GM10248 (cell line): Measurements from ENCODE around the gene BMP6.

Experiments
- CTCF ChIA-PET: fragments of 300-600 bp; sonication (Branson Sonifier 250); formaldehyde crosslinking; extraction: SDS; loops from one replicate; lab custom pipeline; 2021; ENCODE audit warnings: antibody characterized with exemption; lab: Yijun Ruan, JAX
- POLR2A ChIA-PET: fragments of 350-650 bp; sonication (Branson Sonifier 250); formaldehyde crosslinking; extraction: SDS; loops from one replicate; lab custom pipeline; 2020; ENCODE audit warnings: antibody characterized with exemption; lab: Yijun Ruan, JAX
- DNase-seq: peaks from one replicate; pipeline ENCODE4 v3.0.0; 2012; ENCODE audit errors: extremely low spot score
- TF ChIP-seq, protein P1 (sequence below): IDR thresholded peaks from 2 replicates; pipeline ENCODE4 v1.5.1; 2012; ENCODE audit warnings: mild to moderate bottlenecking, low read depth; ENCODE audit errors: extremely low read depth, missing control alignments, control extremely low read depth

BMP6 gene

DNA sequence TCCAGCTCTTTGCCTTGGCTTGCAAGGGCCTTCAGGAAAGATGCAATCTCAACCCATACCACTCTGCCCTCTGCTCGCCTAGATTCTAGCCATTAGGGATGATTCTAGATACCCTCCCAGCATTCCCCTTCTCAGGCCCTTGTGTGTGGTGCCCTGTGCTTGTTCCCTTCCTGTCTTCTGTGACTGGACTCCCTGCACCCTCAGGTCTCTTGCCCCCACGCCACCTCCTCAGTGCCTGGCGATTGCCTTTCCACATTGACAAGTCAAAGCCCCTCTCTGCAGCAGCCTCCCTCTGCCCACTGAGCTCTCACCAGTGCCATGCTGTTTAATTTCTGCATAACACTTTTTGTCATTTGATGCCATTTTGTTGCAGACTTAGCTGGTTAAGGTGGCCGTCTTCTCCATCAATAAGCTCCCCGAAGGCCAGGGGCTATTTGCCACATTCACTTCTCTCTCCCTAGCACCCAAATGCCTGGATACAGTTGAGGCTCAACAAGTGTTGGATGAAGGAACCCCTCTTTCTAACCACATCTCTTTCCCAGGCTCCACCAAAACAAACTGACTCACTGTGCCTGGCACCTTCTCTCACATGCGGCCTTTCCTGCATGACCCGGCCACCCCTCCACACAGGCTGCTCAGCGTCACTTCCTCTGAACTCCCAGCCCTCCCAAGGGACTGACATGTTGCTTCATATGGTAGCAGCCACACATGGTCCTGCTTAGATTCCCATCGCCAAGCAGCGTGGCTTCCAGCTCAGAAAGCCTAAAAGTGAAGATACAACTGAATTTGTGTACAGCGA is 189.3 kb downstream of the BMP6 start:
- ChIA-PET CTCF (interaction anchor here (0.8 to 3.8 kb wide), 7 partner anchors 10 to 91 kb away, joined by 3 to 21 read pairs (median 4); no protein-coding TSS in a partner anchor), POLR2A (no interaction called here)
- TF ChIP-seq, protein P1, sequence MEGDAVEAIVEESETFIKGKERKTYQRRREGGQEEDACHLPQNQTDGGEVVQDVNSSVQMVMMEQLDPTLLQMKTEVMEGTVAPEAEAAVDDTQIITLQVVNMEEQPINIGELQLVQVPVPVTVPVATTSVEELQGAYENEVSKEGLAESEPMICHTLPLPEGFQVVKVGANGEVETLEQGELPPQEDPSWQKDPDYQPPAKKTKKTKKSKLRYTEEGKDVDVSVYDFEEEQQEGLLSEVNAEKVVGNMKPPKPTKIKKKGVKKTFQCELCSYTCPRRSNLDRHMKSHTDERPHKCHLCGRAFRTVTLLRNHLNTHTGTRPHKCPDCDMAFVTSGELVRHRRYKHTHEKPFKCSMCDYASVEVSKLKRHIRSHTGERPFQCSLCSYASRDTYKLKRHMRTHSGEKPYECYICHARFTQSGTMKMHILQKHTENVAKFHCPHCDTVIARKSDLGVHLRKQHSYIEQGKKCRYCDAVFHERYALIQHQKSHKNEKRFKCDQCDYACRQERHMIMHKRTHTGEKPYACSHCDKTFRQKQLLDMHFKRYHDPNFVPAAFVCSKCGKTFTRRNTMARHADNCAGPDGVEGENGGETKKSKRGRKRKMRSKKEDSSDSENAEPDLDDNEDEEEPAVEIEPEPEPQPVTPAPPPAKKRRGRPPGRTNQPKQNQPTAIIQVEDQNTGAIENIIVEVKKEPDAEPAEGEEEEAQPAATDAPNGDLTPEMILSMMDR: no peak
- DNase-seq: no peak

DNA sequence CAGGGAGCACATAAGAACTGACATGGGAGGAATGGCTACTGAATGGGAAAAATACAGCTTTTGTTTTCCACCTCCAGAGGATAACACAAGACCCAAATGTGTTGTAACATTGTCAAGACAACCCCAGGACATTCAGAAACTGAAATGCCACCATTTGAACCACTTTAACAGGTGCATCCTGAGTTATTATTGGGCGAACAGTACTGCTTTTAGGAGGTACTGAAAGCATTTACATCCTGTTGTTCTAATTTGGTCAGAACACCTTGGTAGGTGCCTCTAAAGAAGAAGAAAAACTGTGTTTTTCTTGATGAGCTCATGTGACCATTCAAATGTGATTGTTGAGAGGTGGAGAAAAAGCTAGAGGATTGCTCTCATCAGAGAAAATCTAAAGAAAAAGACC is 191.1 kb downstream of the BMP6 start:
- no peak for DNase-seq

DNA sequence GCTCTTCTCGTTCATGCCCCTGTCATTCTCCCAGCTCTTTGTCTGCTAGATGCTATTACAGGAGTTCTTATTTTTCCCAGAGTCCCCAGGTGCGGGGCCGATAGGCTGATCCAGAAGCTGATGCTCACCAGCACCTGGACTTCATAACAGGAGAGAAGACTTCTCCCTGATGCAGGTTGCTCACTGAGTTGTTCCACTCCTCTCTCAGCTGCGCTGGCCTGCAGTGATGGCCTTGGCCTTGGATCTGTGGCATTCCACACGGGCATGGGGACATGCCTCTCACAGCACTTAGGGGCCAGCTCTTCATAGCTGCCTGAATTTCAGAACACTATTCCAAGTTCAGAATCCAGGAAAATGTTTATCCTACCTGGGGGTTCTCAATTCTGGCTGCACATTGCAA is 191.8 kb downstream of the BMP6 start:
- ChIA-PET CTCF (interaction anchor here (0.9 to 3.8 kb wide), 10 partner anchors 8 to 148 kb away, joined by 3 to 21 read pairs (median 4); no protein-coding TSS in a partner anchor), POLR2A (interaction anchor here (1.4 kb wide), 1 partner anchor 10 kb away, joined by 14 read pairs; no protein-coding TSS in a partner anchor)
- TF ChIP-seq, protein P1: no peak
- no peak for DNase-seq

More for the DNA sequence above, 191.1 kb downstream of the BMP6 start:
- ChIA-PET CTCF (interaction anchor here (0.9 to 3.8 kb wide), 11 partner anchors 8 to 148 kb away, joined by 3 to 21 read pairs (median 4); no protein-coding TSS in a partner anchor), POLR2A (interaction anchor here (1.4 kb wide), 1 partner anchor 9 kb away, joined by 14 read pairs; no protein-coding TSS in a partner anchor)
- TF ChIP-seq, protein P1: no peak

DNA sequence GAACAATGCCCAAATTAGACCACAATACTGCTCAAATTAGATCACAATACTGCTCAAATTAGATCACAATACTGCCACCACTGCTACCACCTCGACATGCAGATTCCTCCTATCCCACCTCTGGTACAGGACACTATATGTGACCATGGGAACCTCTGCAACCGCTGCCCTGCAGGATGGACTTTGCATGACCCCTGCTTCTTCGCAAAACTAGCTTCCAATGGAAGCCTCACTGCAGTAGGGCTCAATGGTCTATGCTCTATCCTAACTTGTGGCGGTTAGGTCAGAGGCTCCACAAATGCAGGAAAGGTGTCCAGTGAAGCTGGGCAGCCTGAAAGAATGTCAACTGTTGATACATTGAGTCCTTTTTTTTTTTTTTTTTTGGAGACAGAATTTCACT is 192.5 kb downstream of the BMP6 start:
- TF ChIP-seq, protein P1: no peak
- DNase-seq: no peak
- ChIA-PET POLR2A (no interaction called here), CTCF (interaction anchor here (1.6 to 2.7 kb wide), 3 partner anchors 15 to 74 kb away, joined by 11 to 17 read pairs (median 12); no protein-coding TSS in a partner anchor)

DNA sequence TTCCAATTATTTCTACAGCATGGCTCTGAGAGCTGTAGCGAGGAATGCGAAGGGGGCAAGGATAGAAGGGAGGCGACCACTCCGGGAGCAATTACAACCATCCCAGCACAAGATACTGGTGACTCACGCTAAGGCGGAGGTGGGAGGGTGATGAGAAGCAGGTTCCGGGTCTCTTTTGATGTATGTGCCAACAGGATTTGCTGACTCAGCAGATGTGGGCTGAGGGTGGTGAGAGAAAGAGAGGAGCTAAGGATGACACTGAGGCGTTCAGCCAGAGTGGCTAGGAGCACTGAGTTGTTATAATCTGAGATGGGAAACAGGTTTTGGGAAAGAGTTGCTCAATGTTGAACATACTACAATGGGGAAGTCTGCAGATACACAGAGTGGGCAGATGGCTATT is 194.0 kb downstream of the BMP6 start:
- CTCF ChIA-PET: interaction anchor here (1.3 kb wide), 1 partner anchor 14 kb away, joined by 3 read pairs; no protein-coding TSS in a partner anchor
- DNase-seq: no peak
- POLR2A ChIA-PET: no interaction called here
- TF ChIP-seq, protein P1: no peak

DNA sequence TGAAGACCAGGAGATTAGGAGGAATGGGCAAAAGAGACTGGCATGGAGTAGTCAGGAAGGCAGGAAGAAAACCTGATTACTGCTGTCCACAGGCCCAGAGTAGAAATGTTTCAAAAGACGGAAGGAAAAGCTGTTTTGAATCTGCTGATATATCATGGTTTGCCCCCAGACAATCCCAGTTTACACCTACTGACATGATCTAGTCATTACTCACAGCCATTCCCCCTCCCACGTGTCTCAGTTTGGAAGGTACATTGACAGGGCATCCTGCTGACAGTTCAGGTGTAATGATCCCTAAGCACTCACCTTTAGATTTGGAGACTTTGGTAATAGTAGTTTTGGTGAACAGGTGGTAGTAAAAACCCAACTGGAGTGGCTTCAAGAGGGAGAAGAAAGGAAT is 194.5 kb downstream of the BMP6 start:
- ChIA-PET CTCF (interaction anchor here (1.0 to 1.3 kb wide), 2 partner anchors 13 to 72 kb away, joined by 3 read pairs; no protein-coding TSS in a partner anchor), POLR2A (no interaction called here)
- no peak for DNase-seq
- TF ChIP-seq, protein P1: no peak
